Fibroblast of mammary gland (primary cell): ENCODE measurements around the gene LITAF.

Experiments
- DNase-seq: peaks from one replicate; pipeline ENCODE4 v3.0.0-alpha.2; 2010; ENCODE audit warnings: low read depth
- H3K4me3 ChIP-seq: 2 replicates; pipeline ENCODE4 v1.5.1; 2011; ENCODE audit warnings: low read depth, mild to moderate bottlenecking, low read length, moderate library complexity; ENCODE audit not compliant: control insufficient read depth
- CTCF ChIP-seq: conservative IDR thresholded peaks from 2 replicates; pipeline ENCODE4 v1.5.1; 2011; ENCODE audit warnings: low read depth, low read length, inconsistent platforms; ENCODE audit not compliant: control insufficient read depth, insufficient read depth

LITAF gene

GRCh38 chr16:11552440-11552839, 34.3 kb downstream of the LITAF start:
- H3K4me3 ChIP-seq, result no peak overlapping the region
- no peak for DNase-seq
- no peak for TF ChIP-seq CTCF

GRCh38 chr16:11551842-11552241, 34.9 kb downstream of the LITAF start:
- no peak for TF ChIP-seq CTCF
- DNase-seq, result no peak
- H3K4me3 ChIP-seq, result no peak overlapping the region

- no peak for TF ChIP-seq CTCF
- no peak for DNase-seq
- H3K4me3 ChIP-seq, result no peak overlapping the region
Measured at GRCh38 chr16:11550791-11551498, 35.8 kb downstream of the LITAF start.

GRCh38 chr16:11547118-11547916, 39.4 kb downstream of the LITAF start:
- H3K4me3 ChIP-seq, result no peak overlapping the region
- DNase-seq, result no peak
- no peak for TF ChIP-seq CTCF

GRCh38 chr16:11546608-11547061, 40.1 kb downstream of the LITAF start:
- DNase-seq, result peak; percentile 58
- H3K4me3 ChIP-seq, result no peak overlapping the region
- no peak for TF ChIP-seq CTCF

GRCh38 chr16:11543661-11544393, 42.9 kb downstream of the LITAF start:
- TF ChIP-seq CTCF, result no peak

More at GRCh38 chr16:11543661-11544393, 42.9 kb downstream of the LITAF start:
- no peak for DNase-seq
- no peak overlapping the region for H3K4me3 ChIP-seq
